HepG2 (cell line): Measurements from ENCODE around the gene TRAPPC10. TPM values are rescaled to one million over a fixed set of nuclear protein-coding genes. Genes with fewer than 3 reads are reported as not detected.

ENCODE experiments used
- ELF3 ChIP-seq: IDR thresholded peaks from 2 replicates; pipeline ENCODE4 v1.6.1; 2016; ENCODE audit warnings: missing genetic modification reagents, missing compliant biosample characterization
- GMEB2 ChIP-seq: IDR thresholded peaks from 2 replicates; pipeline ENCODE4 v1.6.1; 2016; ENCODE audit warnings: missing biosample characterization, missing genetic modification reagents, low read depth
- IKZF4 ChIP-seq: sonication (generic); formaldehyde crosslinking; IDR thresholded peaks from 2 replicates; pipeline ENCODE4 v1.5.1; 2020; ENCODE audit warnings: borderline replicate concordance, mild to moderate bottlenecking, low read depth, missing genetic modification reagents; ENCODE audit errors: not compliant biosample characterization
- MEF2D ChIP-seq: sonication (generic); formaldehyde crosslinking; IDR thresholded peaks from 2 replicates; pipeline ENCODE4 v1.5.1; 2020; ENCODE audit warnings: mild to moderate bottlenecking, missing genetic modification reagents
- RAD51 ChIP-seq: fragments of 450-650 bp; IDR thresholded peaks from 2 replicates; pipeline ENCODE4 v1.6.1; 2016; ENCODE audit warnings: borderline replicate concordance
- RORA ChIP-seq: sonication (generic); formaldehyde crosslinking; IDR thresholded peaks from 2 replicates; pipeline ENCODE4 v1.5.0; 2020; ENCODE audit warnings: mild to moderate bottlenecking, missing genetic modification reagents, moderate library complexity
- SALL2 ChIP-seq: sonication (generic); formaldehyde crosslinking; IDR thresholded peaks from 2 replicates; pipeline ENCODE4 v1.8.1; 2023; ENCODE audit warnings: mild to moderate bottlenecking, missing genetic modification reagents, inconsistent platforms
- U2AF2 ChIP-seq: fragments of 200-400 bp; formaldehyde crosslinking; IDR thresholded peaks from 2 replicates; pipeline ENCODE4 v1.6.1; 2017; ENCODE audit warnings: low read depth, mild to moderate bottlenecking, low read length
- ZHX2 ChIP-seq, 2 experiments: sonication (generic) in 1 of 2; formaldehyde crosslinking in 1 of 2; IDR thresholded peaks; 2 replicates each; pipeline versions ENCODE4 v1.6.1 to v1.9.0; 2014 to 2022; ENCODE audit warnings: antibody characterized with exemption in 1 of 2, borderline replicate concordance in 1 of 2, inconsistent platforms in 1 of 2, low read depth in 1 of 2, missing genetic modification reagents in 1 of 2
- ZNF329 ChIP-seq: sonication (generic); formaldehyde crosslinking; IDR thresholded peaks from 2 replicates; pipeline ENCODE4 v1.9.0; 2021; ENCODE audit warnings: low read depth, mild to moderate bottlenecking, missing genetic modification reagents
- ZNF572 ChIP-seq: sonication (generic); formaldehyde crosslinking; IDR thresholded peaks from 2 replicates; pipeline ENCODE4 v1.5.1; 2020; ENCODE audit warnings: mild to moderate bottlenecking, missing genetic modification reagents
- ZNF75D ChIP-seq: sonication (generic); formaldehyde crosslinking; IDR thresholded peaks from 2 replicates; pipeline ENCODE4 v1.8.1; 2023; ENCODE audit warnings: missing genetic modification reagents, mild to moderate bottlenecking, borderline replicate concordance
- ZSCAN12 ChIP-seq: sonication (generic); formaldehyde crosslinking; IDR thresholded peaks from 2 replicates; pipeline ENCODE4 v1.9.0; 2021; ENCODE audit warnings: mild to moderate bottlenecking, missing genetic modification reagents
- ZSCAN20 ChIP-seq: sonication (generic); formaldehyde crosslinking; IDR thresholded peaks from 2 replicates; pipeline ENCODE4 v1.4.0; 2020; ENCODE audit warnings: missing genetic modification reagents, mild to moderate bottlenecking, borderline replicate concordance
- polyA plus RNA-seq, 8 experiments: library from polyadenylated mRNA; depleted of rRNA in 3 of 8; stranded (reverse) in 7 of 8; unstranded in 1 of 8; fragments of >200 nt; fragmentation: Illumina TruSeq in 4 of 8; extraction: Trizol in 4 of 8; gene quantifications; 2 replicates each; pipeline versions ENCODE4 v1.2.1 to v1.2.3, GENCODE V29; 2011 to 2016; ENCODE audit warnings: low read depth in 4 of 8, missing spikeins in 1 of 8, mixed read lengths in 1 of 8; ENCODE audit not compliant: insufficient read depth in 1 of 8
- total RNA-seq, 5 experiments: library from RNA; depleted of rRNA; stranded (reverse); fragments of >200 nt; fragmentation: Illumina TruSeq; extraction: Trizol; gene quantifications; 2 replicates each; pipeline ENCODE4 v1.2.3, GENCODE V29; 2016; ENCODE audit warnings: low read depth in 1 of 5
- TF ChIP-seq, protein P1 (sequence below): sonication (generic); formaldehyde crosslinking; IDR thresholded peaks from 2 replicates; pipeline ENCODE4 v1.8.1; 2023; ENCODE audit warnings: mild to moderate bottlenecking, missing genetic modification reagents
- TF ChIP-seq, protein P2 (sequence below): sonication (generic); formaldehyde crosslinking; IDR thresholded peaks from 2 replicates; pipeline ENCODE4 v1.5.1; 2020; ENCODE audit warnings: mild to moderate bottlenecking, missing genetic modification reagents, moderate library complexity

The TRAPPC10 gene
- total and polyA plus RNA-seq, 2 of the 13 experiments (the other 11 are each of a cell fraction or from before 2014, with no cell fraction given), result 10.6 to 16.5 TPM

- TF ChIP-seq MEF2D (CRISPR knock-in tag) (no peak), SALL2 (CRISPR knock-in tag) (no peak), ZNF572 (CRISPR knock-in tag) (no peak), ELF3 (no peak), ZSCAN20 (no peak), RAD51 (no peak), U2AF2 (no peak), ZNF75D (CRISPR knock-in tag) (no peak), IKZF4 (CRISPR knock-in tag) (no peak), ZSCAN12 (CRISPR knock-in tag) (no peak), GMEB2 (no peak), ZNF329 (CRISPR knock-in tag) (no peak), ZHX2 (IDR thresholded peaks at IDR 0.05; ENCODE audit: low read depth) (no peak), ZHX2 (CRISPR knock-in tag; IDR thresholded peaks at IDR 0.05; ENCODE audit: borderline replicate concordance) (no peak), RORA (CRISPR knock-in tag) (no peak)
- TF ChIP-seq, protein P1, sequence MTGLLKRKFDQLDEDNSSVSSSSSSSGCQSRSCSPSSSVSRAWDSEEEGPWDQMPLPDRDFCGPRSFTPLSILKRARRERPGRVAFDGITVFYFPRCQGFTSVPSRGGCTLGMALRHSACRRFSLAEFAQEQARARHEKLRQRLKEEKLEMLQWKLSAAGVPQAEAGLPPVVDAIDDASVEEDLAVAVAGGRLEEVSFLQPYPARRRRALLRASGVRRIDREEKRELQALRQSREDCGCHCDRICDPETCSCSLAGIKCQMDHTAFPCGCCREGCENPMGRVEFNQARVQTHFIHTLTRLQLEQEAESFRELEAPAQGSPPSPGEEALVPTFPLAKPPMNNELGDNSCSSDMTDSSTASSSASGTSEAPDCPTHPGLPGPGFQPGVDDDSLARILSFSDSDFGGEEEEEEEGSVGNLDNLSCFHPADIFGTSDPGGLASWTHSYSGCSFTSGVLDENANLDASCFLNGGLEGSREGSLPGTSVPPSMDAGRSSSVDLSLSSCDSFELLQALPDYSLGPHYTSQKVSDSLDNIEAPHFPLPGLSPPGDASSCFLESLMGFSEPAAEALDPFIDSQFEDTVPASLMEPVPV (CRISPR knock-in tag), result no peak
- TF ChIP-seq, protein P2, sequence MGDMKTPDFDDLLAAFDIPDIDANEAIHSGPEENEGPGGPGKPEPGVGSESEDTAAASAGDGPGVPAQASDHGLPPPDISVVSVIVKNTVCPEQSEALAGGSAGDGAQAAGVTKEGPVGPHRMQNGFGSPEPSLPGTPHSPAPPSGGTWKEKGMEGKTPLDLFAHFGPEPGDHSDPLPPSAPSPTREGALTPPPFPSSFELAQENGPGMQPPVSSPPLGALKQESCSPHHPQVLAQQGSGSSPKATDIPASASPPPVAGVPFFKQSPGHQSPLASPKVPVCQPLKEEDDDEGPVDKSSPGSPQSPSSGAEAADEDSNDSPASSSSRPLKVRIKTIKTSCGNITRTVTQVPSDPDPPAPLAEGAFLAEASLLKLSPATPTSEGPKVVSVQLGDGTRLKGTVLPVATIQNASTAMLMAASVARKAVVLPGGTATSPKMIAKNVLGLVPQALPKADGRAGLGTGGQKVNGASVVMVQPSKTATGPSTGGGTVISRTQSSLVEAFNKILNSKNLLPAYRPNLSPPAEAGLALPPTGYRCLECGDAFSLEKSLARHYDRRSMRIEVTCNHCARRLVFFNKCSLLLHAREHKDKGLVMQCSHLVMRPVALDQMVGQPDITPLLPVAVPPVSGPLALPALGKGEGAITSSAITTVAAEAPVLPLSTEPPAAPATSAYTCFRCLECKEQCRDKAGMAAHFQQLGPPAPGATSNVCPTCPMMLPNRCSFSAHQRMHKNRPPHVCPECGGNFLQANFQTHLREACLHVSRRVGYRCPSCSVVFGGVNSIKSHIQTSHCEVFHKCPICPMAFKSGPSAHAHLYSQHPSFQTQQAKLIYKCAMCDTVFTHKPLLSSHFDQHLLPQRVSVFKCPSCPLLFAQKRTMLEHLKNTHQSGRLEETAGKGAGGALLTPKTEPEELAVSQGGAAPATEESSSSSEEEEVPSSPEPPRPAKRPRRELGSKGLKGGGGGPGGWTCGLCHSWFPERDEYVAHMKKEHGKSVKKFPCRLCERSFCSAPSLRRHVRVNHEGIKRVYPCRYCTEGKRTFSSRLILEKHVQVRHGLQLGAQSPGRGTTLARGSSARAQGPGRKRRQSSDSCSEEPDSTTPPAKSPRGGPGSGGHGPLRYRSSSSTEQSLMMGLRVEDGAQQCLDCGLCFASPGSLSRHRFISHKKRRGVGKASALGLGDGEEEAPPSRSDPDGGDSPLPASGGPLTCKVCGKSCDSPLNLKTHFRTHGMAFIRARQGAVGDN, result peak; percentile 28; the same call in 1 of the 2 replicates
Observed at GRCh38 chr21:43993420-43993934, 18.6 kb upstream of the TRAPPC10 start (continued).
